ENCODE measurements around the gene CNOT4.

- TF ChIP-seq FOXA1 (IDR thresholded peaks at IDR 0.05) (no peak), ELF4 (IDR thresholded peaks at IDR 0.05) (no peak), FOXK2 (IDR thresholded peaks at IDR 0.05) (no peak), BHLHE40 (IDR thresholded peaks at IDR 0.05; ENCODE audit: borderline replicate concordance) (no peak), ZNF384 (IDR thresholded peaks at IDR 0.05) (no peak), TARDBP (IDR thresholded peaks at IDR 0.05) (no peak), SUZ12 (IDR thresholded peaks at IDR 0.05) (no peak), FOXM1 (IDR thresholded peaks at IDR 0.05; ENCODE audit: borderline replicate concordance) (no peak), PKNOX1 (IDR thresholded peaks at IDR 0.05) (no peak), ARNT (IDR thresholded peaks at IDR 0.05) (no peak), HDGF (IDR thresholded peaks at IDR 0.05; ENCODE audit: borderline replicate concordance) (no peak), SP1 (IDR thresholded peaks at IDR 0.05) (no peak), CTBP1 (IDR thresholded peaks at IDR 0.05; ENCODE audit: borderline replicate concordance) (no peak), LEF1 (IDR thresholded peaks at IDR 0.05; ENCODE audit: borderline replicate concordance) (no peak)
Observed at GRCh38 chr7:135382173-135382572, 127.7 kb downstream of the CNOT4 start.
